HG02763 (cell line): ENCODE measurements around the gene PKDCC.
"Not testable (repeated sequence)": the region's sequence is repeated elsewhere in the genome, so short reads cannot be mapped to it uniquely, and the experiment has no call there.

Experiments used
- ATAC-seq: cut with Tn5 transposase; IDR thresholded peaks from one replicate; pipeline ENCODE4 v1.9.1; 2021; ENCODE audit warnings: mild to moderate bottlenecking, moderate library complexity; ENCODE audit not compliant: unreplicated experiment

PKDCC gene

GRCh38 chr2:42085070-42085469 lies 37.2 kb downstream of the PKDCC start:
- ATAC-seq = not testable (repeated sequence)

- no peak for ATAC-seq
These were observed 38.1 kb downstream of the PKDCC start for GRCh38 chr2:42085706-42086487.

- no peak for ATAC-seq
These were observed 38.7 kb downstream of the PKDCC start for GRCh38 chr2:42086500-42086953.

GRCh38 chr2:42087137-42087856 lies 39.5 kb downstream of the PKDCC start:
- ATAC-seq = no peak

GRCh38 chr2:42087857-42088195 lies 40.0 kb downstream of the PKDCC start:
- ATAC-seq = no peak

- no peak for ATAC-seq
These were observed 41.6 kb downstream of the PKDCC start for GRCh38 chr2:42089340-42089925.

- no peak for ATAC-seq
These were observed 42.4 kb downstream of the PKDCC start for GRCh38 chr2:42090216-42090615.

- no peak for ATAC-seq
These were observed 43.9 kb downstream of the PKDCC start for GRCh38 chr2:42091671-42092070.

GRCh38 chr2:42092084-42092996 lies 44.5 kb downstream of the PKDCC start:
- no peak for ATAC-seq

GRCh38 chr2:42094114-42094513 lies 46.3 kb downstream of the PKDCC start:
- no peak for ATAC-seq

- ATAC-seq = no peak
These were observed 48.1 kb downstream of the PKDCC start for GRCh38 chr2:42095923-42096408.

GRCh38 chr2:42096869-42097591 lies 49.2 kb downstream of the PKDCC start:
- ATAC-seq = peak; percentile 39

- no peak for ATAC-seq
These were observed 51.0 kb downstream of the PKDCC start for GRCh38 chr2:42098571-42099437.

- no peak for ATAC-seq
These were observed 51.8 kb downstream of the PKDCC start for GRCh38 chr2:42099438-42100173.

GRCh38 chr2:42100683-42101205 lies 52.9 kb downstream of the PKDCC start:
- no peak for ATAC-seq

GRCh38 chr2:42101206-42102023 lies 53.6 kb downstream of the PKDCC start:
- ATAC-seq = no peak

GRCh38 chr2:42102024-42102590 lies 54.3 kb downstream of the PKDCC start:
- ATAC-seq = peak; percentile 65
